K562 (cell line): ENCODE data around the gene PRKAR1B. TPM values are rescaled to one million over a fixed set of nuclear protein-coding genes. Genes with fewer than 3 reads are reported as not detected.

Experiments used
- ATAC-seq: fragments of 200-7000 bp; cut with Tn5 transposase; 3 replicates; pipeline ENCODE4 v1.9.1; 2020; ENCODE audit warnings: moderate library complexity
- BruUV-seq: library from RNA; stranded (reverse); fragments of 400-500 nt; replicated peaks from 2 replicates; lab custom pipeline; 2021; lab: Mats Ljungman, UMichigan
- CTCF ChIA-PET: fragments of 300-600 bp; formaldehyde crosslinking; extraction: SDS; loops from one replicate; lab custom pipeline; 2021; ENCODE audit warnings: low intra/inter-chr PET ratio; lab: Yijun Ruan, JAX
- POLR2A ChIA-PET: fragments of 300-600, 350-650 bp; sonication (Branson Sonifier 250); formaldehyde crosslinking; extraction: SDS; loops from one replicate; lab custom pipeline; 2021; ENCODE audit warnings: antibody characterized with exemption, inconsistent platforms; lab: Yijun Ruan, JAX
- DNase-seq, 4 experiments: peaks; one replicate each; pipeline versions ENCODE4 v3.0.0 to v3.0.0-alpha.2; 2011 to 2018; ENCODE audit warnings: low spot score in 3 of 4, mixed read lengths in 3 of 4; ENCODE audit errors: extremely low read depth in 1 of 4
- FAIRE-seq: peaks from 2 replicates; lab custom pipeline; 2011; peaks lifted over from hg19 to GRCh38; lab: Jason Lieb, UNC
- H2AFZ ChIP-seq: 2 replicates; pipeline ENCODE4 v1.6.0; 2011; ENCODE audit warnings: low read depth, low read length, control low read depth, inconsistent platforms
- H3K27ac ChIP-seq: fragments of 200-600 bp; 3 replicates; pipeline ENCODE4 v1.8.0; 2011; ENCODE audit warnings: low read depth, mild to moderate bottlenecking, control low read depth, inconsistent platforms, low read length, moderate library complexity, mixed read lengths; ENCODE audit errors: extremely low read depth
- H3K27me3 ChIP-seq, 2 experiments: fragments of 300-600 bp in 1 of 2; 2 replicates in 1 of 2; 3 replicates in 1 of 2; pipeline versions ENCODE4 v1.6.0 to v1.8.0; 2011; ENCODE audit warnings: inconsistent platforms in 2 of 2, low read length in 2 of 2, mild to moderate bottlenecking in 1 of 2, mixed read lengths in 1 of 2, moderate library complexity in 1 of 2; ENCODE audit not compliant: control insufficient read depth in 2 of 2, insufficient read depth in 2 of 2
- H3K36me3 ChIP-seq: fragments of 300-600 bp; 3 replicates; pipeline ENCODE4 v1.8.0; 2011; ENCODE audit warnings: mild to moderate bottlenecking, low read length, inconsistent platforms; ENCODE audit not compliant: control insufficient read depth, insufficient read depth
- H3K4me1 ChIP-seq, 2 experiments: fragments of 200-600 bp in 1 of 2; replicated peaks in 1 of 2; 2 replicates in 1 of 2; 3 replicates in 1 of 2; pipeline versions ENCODE4 v1.5.1 to v1.8.0; 2011; ENCODE audit warnings: inconsistent platforms in 2 of 2, low read length in 2 of 2, mild to moderate bottlenecking in 1 of 2, mixed read lengths in 1 of 2, moderate library complexity in 1 of 2; ENCODE audit not compliant: control insufficient read depth in 2 of 2, insufficient read depth in 2 of 2
- H3K4me2 ChIP-seq: 2 replicates; pipeline ENCODE4 v1.6.1; 2011; ENCODE audit warnings: low read length, control low read depth, inconsistent platforms, mixed read lengths; ENCODE audit not compliant: insufficient read depth
- H3K4me3 ChIP-seq: fragments of 200-600 bp; sonication (generic), shearing (Covaris generic); 2 replicates; pipeline ENCODE4 v1.5.1; 2016; ENCODE audit warnings: control low read depth, inconsistent platforms
- H3K79me2 ChIP-seq: fragments of 200-600 bp; 3 replicates; pipeline ENCODE4 v1.8.0; 2011; ENCODE audit warnings: low read length, inconsistent platforms; ENCODE audit not compliant: control insufficient read depth, insufficient read depth
- H3K9ac ChIP-seq, 2 experiments: 2 replicates each; pipeline versions ENCODE4 v1.6.0 to v1.6.1; 2011; ENCODE audit warnings: low read depth in 2 of 2, low read length in 2 of 2, control low read depth in 1 of 2, inconsistent platforms in 1 of 2, mild to moderate bottlenecking in 1 of 2, mixed read lengths in 1 of 2; ENCODE audit not compliant: insufficient read depth in 1 of 2
- H3K9me1 ChIP-seq: one replicate; pipeline ENCODE4 v1.6.0; 2011; ENCODE audit warnings: inconsistent platforms, mild to moderate bottlenecking, low read length, moderate library complexity; ENCODE audit not compliant: control insufficient read depth, insufficient read depth
- H3K9me3 ChIP-seq: replicated peaks from 2 replicates; pipeline ENCODE4 v1.5.1; 2011; ENCODE audit warnings: low read depth, low read length, inconsistent platforms; ENCODE audit not compliant: control insufficient read depth, insufficient read depth
- H4K20me1 ChIP-seq: replicated peaks from 2 replicates; pipeline ENCODE4 v1.6.1; 2011; ENCODE audit warnings: low read length, inconsistent platforms, mixed read lengths; ENCODE audit not compliant: control insufficient read depth, insufficient read depth
- ARHGAP35 ChIP-seq: fragments of 450-650 bp; IDR thresholded peaks from 2 replicates; pipeline ENCODE4 v1.6.1; 2018; ENCODE audit not compliant: partially characterized antibody
- FOS ChIP-seq: IDR thresholded peaks from 3 replicates; pipeline ENCODE4 v1.6.1; 2011; ENCODE audit not compliant: insufficient read length; ENCODE audit errors: extremely low read depth
- GABPB1 ChIP-seq: sonication (generic); formaldehyde crosslinking; IDR thresholded peaks from 2 replicates; pipeline ENCODE4 v1.8.0; 2022; ENCODE audit warnings: mild to moderate bottlenecking, missing genetic modification reagents
- HDAC1 ChIP-seq, 2 experiments: fragments of 450-650 bp; IDR thresholded peaks; 2 replicates each; pipeline ENCODE4 v1.6.1; 2016 to 2017; ENCODE audit warnings: inconsistent platforms in 1 of 2, mild to moderate bottlenecking in 1 of 2, moderate library complexity in 1 of 2
- KDM1A ChIP-seq, 2 experiments: fragments of 450-650 bp; IDR thresholded peaks; 2 replicates each; pipeline ENCODE4 v1.6.1; 2016; ENCODE audit warnings: mild to moderate bottlenecking in 2 of 2
- LEF1 ChIP-seq: fragments of 450-650 bp; IDR thresholded peaks from 2 replicates; pipeline ENCODE4 v1.6.1; 2016; ENCODE audit warnings: mild to moderate bottlenecking
- MEIS2 ChIP-seq: fragments of 450-650 bp; IDR thresholded peaks from 2 replicates; pipeline ENCODE4 v1.6.1; 2014; ENCODE audit warnings: mild to moderate bottlenecking; ENCODE audit not compliant: partially characterized antibody
- ZNF507 ChIP-seq: conservative IDR thresholded peaks from 2 replicates; pipeline ENCODE4 v1.6.1; 2017; ENCODE audit warnings: missing genetic modification characterization, missing compliant biosample characterization
- WGBS: fragments of 100-300 bp; shearing (Covaris generic); methylation state at CpG from one replicate; pipeline ENCODE4 v1.1.6; 2016; ENCODE audit warnings: low coverage, mixed read lengths; ENCODE audit not compliant: insufficient coverage; ENCODE audit errors: missing lambda C conversion rate; 5-methylcytosine and 5-hydroxymethylcytosine counted together
- in situ Hi-C: fragments of 300-500 bp; cut with MboI; formaldehyde crosslinking; loops from 4 replicates; pipeline ENCODE4 v1.15.0; 2018; ENCODE audit warnings: inconsistent platforms, mixed read lengths
- intact Hi-C: fragments of 100-400 bp; cut with micrococcal nuclease; formaldehyde crosslinking; loops from 2 replicates; pipeline ENCODE4 v1.14.2; 2022
- polyA plus RNA-seq, 8 experiments: library from polyadenylated mRNA; depleted of rRNA in 4 of 8; stranded (reverse) in 5 of 8; unstranded in 3 of 8; fragments of >200 nt; fragmentation: Nextera tagmentation in 2 of 8; fragmentation: Illumina TruSeq in 1 of 8; extraction: Ambion mirVana in 2 of 8; extraction: Trizol in 1 of 8; gene quantifications; 2 replicates each; pipeline versions ENCODE4 v1.2.1 to v1.2.3, GENCODE V29; 2011 to 2014; ENCODE audit warnings: inconsistent platforms in 1 of 8, missing spikeins in 1 of 8
- total RNA-seq, 7 experiments: library from RNA; depleted of rRNA in 6 of 7; stranded (reverse); fragments of >200 nt in 6 of 7; fragmentation: Illumina TruSeq in 2 of 7; extraction: Trizol in 2 of 7; gene quantifications; 2 replicates each; pipeline versions ENCODE4 v1.2.1 to v1.2.3, GENCODE V29; 2011 to 2021; ENCODE audit warnings: low replicate concordance in 1 of 7
- TF ChIP-seq, protein P1 (sequence below): fragments of 250-450 bp; sonication (Bioruptor Pico); IDR thresholded peaks from 2 replicates; pipeline ENCODE4 v1.4.0; 2020; ENCODE audit warnings: mild to moderate bottlenecking, moderate library complexity, borderline replicate concordance
- TF ChIP-seq, protein P2 (sequence below), 2 experiments: IDR thresholded peaks in 1 of 2; conservative IDR thresholded peaks in 1 of 2; 2 replicates each; pipeline ENCODE4 v1.6.1; 2016; ENCODE audit warnings: low read depth in 2 of 2, mild to moderate bottlenecking in 1 of 2, missing compliant biosample characterization in 1 of 2, missing genetic modification characterization in 1 of 2, moderate library complexity in 1 of 2
- TF ChIP-seq, protein P3 (sequence below): fragments of 450-650 bp; IDR thresholded peaks from 2 replicates; pipeline ENCODE4 v1.6.1; 2016; ENCODE audit warnings: antibody characterized with exemption
- TF ChIP-seq, protein P4 (sequence below): fragments of 450-650 bp; IDR thresholded peaks from 2 replicates; pipeline ENCODE4 v1.6.1; 2018; ENCODE audit warnings: mild to moderate bottlenecking, low read depth; ENCODE audit not compliant: partially characterized antibody
- TF ChIP-seq, protein P5 (sequence below): fragments of 450-650 bp; IDR thresholded peaks from 2 replicates; pipeline ENCODE4 v1.6.1; 2016

The PRKAR1B gene
- total and polyA plus RNA-seq, 9 of the 15 experiments (the other 6 are each of a cell fraction or from before 2014, with no cell fraction given): 0.99 to 30.5 (median 12.7) TPM

DNA sequence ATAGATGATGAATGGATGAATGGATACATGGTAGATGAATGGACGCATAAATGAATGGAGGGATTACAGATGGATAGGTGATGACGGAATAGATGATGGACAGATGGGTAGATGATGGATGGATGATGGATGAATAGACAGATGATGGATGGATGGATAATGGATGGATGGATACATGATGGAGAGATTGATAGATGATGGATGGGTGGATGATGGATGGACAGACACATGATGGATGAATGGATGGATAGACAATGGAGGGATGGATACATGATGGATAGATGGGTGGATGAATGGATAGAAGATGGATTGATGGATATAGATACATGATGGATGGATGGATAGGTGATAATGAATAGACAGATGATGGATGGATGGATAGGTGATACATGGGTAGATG lies 198.6 kb downstream of the PRKAR1B start:
- Histone ChIP-seq H3K27ac (no peak overlapping the region), H3K79me2 (no peaks in the 10 kb centered on the region), H3K9me1 (no peaks in the 10 kb centered on the region), H3K9me3 (0 out of 2 replicates have a peak, but pooled peaks cover 3% of the 10 kb centered on the region), H3K9ac (no peak overlapping the region), H3K27me3 (peaks cover 0 to 1% of the 10 kb centered on the region in 2 experiments; a peak in 2 of 5 replicates), H4K20me1 (0 out of 2 replicates have a peak, but pooled peaks cover 4% of the 10 kb centered on the region), H3K4me3 (no peak overlapping the region), H2AFZ (no peak overlapping the region), H3K36me3 (no peaks in the 10 kb centered on the region), H3K4me2 (no peak overlapping the region), H3K4me1 (peaks cover 3 to 27% of the 10 kb centered on the region in 2 experiments)
- in situ Hi-C loops (no loop called here), intact Hi-C loops (no loop called here)
- BruUV-seq: no TSS peak
- DNase-seq (no peak), FAIRE-seq (no peak), ATAC-seq (no peak)
- ChIA-PET POLR2A (no interaction called here), CTCF (no interaction called here)
- 47% methylated on average over 2 of the region's 2 CpGs for WGBS
- TF ChIP-seq ARHGAP35 (peak; percentile 94), MEIS2 (peak; percentile 85), GABPB1 (CRISPR knock-in tag) (no peak), HDAC1 (IDR thresholded peaks at IDR 0.05) (peak in 1 of 2 experiments; percentile 58; a peak in 1 of 4 replicates), LEF1 (peak; percentile 44; the same call in 1 of the 2 replicates), ZNF507 (tag) (no peak), FOS (no peak), KDM1A (IDR thresholded peaks at IDR 0.05) (peak; percentile 63 to 68; a peak in 2 of 4 replicates)
- TF ChIP-seq, protein P1, sequence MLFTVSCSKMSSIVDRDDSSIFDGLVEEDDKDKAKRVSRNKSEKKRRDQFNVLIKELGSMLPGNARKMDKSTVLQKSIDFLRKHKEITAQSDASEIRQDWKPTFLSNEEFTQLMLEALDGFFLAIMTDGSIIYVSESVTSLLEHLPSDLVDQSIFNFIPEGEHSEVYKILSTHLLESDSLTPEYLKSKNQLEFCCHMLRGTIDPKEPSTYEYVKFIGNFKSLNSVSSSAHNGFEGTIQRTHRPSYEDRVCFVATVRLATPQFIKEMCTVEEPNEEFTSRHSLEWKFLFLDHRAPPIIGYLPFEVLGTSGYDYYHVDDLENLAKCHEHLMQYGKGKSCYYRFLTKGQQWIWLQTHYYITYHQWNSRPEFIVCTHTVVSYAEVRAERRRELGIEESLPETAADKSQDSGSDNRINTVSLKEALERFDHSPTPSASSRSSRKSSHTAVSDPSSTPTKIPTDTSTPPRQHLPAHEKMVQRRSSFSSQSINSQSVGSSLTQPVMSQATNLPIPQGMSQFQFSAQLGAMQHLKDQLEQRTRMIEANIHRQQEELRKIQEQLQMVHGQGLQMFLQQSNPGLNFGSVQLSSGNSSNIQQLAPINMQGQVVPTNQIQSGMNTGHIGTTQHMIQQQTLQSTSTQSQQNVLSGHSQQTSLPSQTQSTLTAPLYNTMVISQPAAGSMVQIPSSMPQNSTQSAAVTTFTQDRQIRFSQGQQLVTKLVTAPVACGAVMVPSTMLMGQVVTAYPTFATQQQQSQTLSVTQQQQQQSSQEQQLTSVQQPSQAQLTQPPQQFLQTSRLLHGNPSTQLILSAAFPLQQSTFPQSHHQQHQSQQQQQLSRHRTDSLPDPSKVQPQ (CRISPR knock-in tag): no peak
- TF ChIP-seq, protein P2, sequence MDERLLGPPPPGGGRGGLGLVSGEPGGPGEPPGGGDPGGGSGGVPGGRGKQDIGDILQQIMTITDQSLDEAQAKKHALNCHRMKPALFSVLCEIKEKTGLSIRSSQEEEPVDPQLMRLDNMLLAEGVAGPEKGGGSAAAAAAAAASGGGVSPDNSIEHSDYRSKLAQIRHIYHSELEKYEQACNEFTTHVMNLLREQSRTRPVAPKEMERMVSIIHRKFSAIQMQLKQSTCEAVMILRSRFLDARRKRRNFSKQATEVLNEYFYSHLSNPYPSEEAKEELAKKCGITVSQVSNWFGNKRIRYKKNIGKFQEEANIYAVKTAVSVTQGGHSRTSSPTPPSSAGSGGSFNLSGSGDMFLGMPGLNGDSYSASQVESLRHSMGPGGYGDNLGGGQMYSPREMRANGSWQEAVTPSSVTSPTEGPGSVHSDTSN (CRISPR knock-in tag; IDR thresholded peaks at IDR 0.05; ENCODE audit: low read depth): no peak
- TF ChIP-seq, protein P2 (tag; conservative IDR thresholded peaks at IDR 0.05; ENCODE audit: low read depth): peak; percentile 93
- TF ChIP-seq, protein P3, sequence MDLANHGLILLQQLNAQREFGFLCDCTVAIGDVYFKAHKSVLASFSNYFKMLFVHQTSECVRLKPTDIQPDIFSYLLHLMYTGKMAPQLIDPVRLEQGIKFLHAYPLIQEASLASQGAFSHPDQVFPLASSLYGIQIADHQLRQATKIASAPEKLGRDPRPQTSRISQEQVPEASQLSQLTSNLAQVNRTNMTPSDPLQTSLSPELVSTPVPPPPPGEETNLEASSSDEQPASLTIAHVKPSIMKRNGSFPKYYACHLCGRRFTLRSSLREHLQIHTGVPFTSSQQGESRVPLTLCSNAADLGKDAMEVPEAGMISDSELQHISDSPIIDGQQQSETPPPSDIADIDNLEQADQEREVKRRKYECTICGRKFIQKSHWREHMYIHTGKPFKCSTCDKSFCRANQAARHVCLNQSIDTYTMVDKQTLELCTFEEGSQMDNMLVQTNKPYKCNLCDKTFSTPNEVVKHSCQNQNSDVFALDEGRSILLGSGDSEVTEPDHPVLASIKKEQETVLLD: no peak
- TF ChIP-seq, protein P4, sequence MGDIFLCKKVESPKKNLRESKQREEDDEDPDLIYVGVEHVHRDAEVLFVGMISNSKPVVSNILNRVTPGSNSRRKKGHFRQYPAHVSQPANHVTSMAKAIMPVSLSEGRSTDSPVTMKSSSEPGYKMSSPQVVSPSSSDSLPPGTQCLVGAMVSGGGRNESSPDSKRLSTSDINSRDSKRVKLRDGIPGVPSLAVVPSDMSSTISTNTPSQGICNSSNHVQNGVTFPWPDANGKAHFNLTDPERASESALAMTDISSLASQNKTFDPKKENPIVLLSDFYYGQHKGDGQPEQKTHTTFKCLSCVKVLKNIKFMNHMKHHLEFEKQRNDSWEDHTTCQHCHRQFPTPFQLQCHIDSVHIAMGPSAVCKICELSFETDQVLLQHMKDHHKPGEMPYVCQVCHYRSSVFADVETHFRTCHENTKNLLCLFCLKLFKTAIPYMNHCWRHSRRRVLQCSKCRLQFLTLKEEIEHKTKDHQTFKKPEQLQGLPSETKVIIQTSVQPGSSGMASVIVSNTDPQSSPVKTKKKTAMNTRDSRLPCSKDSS: no peak
- TF ChIP-seq, protein P5, sequence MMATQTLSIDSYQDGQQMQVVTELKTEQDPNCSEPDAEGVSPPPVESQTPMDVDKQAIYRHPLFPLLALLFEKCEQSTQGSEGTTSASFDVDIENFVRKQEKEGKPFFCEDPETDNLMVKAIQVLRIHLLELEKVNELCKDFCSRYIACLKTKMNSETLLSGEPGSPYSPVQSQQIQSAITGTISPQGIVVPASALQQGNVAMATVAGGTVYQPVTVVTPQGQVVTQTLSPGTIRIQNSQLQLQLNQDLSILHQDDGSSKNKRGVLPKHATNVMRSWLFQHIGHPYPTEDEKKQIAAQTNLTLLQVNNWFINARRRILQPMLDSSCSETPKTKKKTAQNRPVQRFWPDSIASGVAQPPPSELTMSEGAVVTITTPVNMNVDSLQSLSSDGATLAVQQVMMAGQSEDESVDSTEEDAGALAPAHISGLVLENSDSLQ: peak; percentile 89
